ENCODE results near the gene RPAP3. TPM values are rescaled to one million over a fixed set of nuclear protein-coding genes. Genes with fewer than 3 reads are reported as not detected.

RPAP3 gene
- polyA plus RNA-seq, 1 experiment, result 28.2 TPM

GRCh38 chr12:47616440-47616839 is 89.4 kb downstream of the RPAP3 start:
- Histone ChIP-seq H3K9me3 (ENCODE audit: control insufficient read depth, insufficient read depth, low read length) (peaks cover 12% of the 10 kb centered on the region), H3K27ac (ENCODE audit: low read depth, low read length) (no peak overlapping the region), H3K4me3 (ENCODE audit: low read depth, low read length) (no peak overlapping the region), H3K27me3 (ENCODE audit: control insufficient read depth, insufficient read depth, low read length) (no peaks in the 10 kb centered on the region)
- ChIA-PET CTCF (interaction anchor here (1.3 kb wide), 1 partner anchor 70 kb away, joined by 4 read pairs; no protein-coding TSS in a partner anchor), POLR2A (no interaction called here)
- no peak for DNase-seq (ENCODE audit: low read depth, low spot score)
- no peak for TF ChIP-seq CTCF (IDR thresholded peaks at IDR 0.05; ENCODE audit: low read depth, low read length)

GRCh38 chr12:47615711-47616110 is 90.1 kb downstream of the RPAP3 start:
- ChIA-PET POLR2A (no interaction called here), CTCF (interaction anchor here (1.3 kb wide), 1 partner anchor 69 kb away, joined by 4 read pairs; no protein-coding TSS in a partner anchor)
- no peak overlapping the region for H3K27ac ChIP-seq (ENCODE audit: low read depth, low read length)
- no peak for TF ChIP-seq CTCF (IDR thresholded peaks at IDR 0.05; ENCODE audit: low read depth, low read length)
- no peak overlapping the region for H3K4me3 ChIP-seq (ENCODE audit: low read depth, low read length)
- no peak for DNase-seq (ENCODE audit: low read depth, low spot score)
- no peaks in the 10 kb centered on the region for H3K27me3 ChIP-seq (ENCODE audit: control insufficient read depth, insufficient read depth, low read length)
- H3K9me3 ChIP-seq (ENCODE audit: control insufficient read depth, insufficient read depth, low read length), result peaks cover 12% of the 10 kb centered on the region

- TF ChIP-seq CTCF (IDR thresholded peaks at IDR 0.05; ENCODE audit: low read depth, low read length), result no peak
These were observed 91.3 kb downstream of the RPAP3 start for GRCh38 chr12:47614521-47614920.

GRCh38 chr12:47612953-47613352 is 92.9 kb downstream of the RPAP3 start:
- POLR2A ChIA-PET, result no interaction called here

More at GRCh38 chr12:47614521-47614920, 91.3 kb downstream of the RPAP3 start:
- Histone ChIP-seq H3K4me3 (ENCODE audit: low read depth, low read length) (no peak overlapping the region), H3K27ac (ENCODE audit: low read depth, low read length) (no peak overlapping the region), H3K9me3 (ENCODE audit: control insufficient read depth, insufficient read depth, low read length) (peaks cover 12% of the 10 kb centered on the region), H3K27me3 (ENCODE audit: control insufficient read depth, insufficient read depth, low read length) (no peaks in the 10 kb centered on the region)
- CTCF ChIA-PET, result no interaction called here
- POLR2A ChIA-PET, result no interaction called here
- no peak for DNase-seq (ENCODE audit: low read depth, low spot score)

GRCh38 chr12:47611906-47612305 is 93.9 kb downstream of the RPAP3 start:
- ChIA-PET CTCF (interaction anchor here (0.9 kb wide), 1 partner anchor 25 kb away, joined by 3 read pairs; no protein-coding TSS in a partner anchor), POLR2A (no interaction called here)
- Histone ChIP-seq H3K4me3 (ENCODE audit: low read depth, low read length) (no peak overlapping the region), H3K27me3 (ENCODE audit: control insufficient read depth, insufficient read depth, low read length) (no peaks in the 10 kb centered on the region), H3K9me3 (ENCODE audit: control insufficient read depth, insufficient read depth, low read length) (peaks cover 18% of the 10 kb centered on the region), H3K27ac (ENCODE audit: low read depth, low read length) (no peak overlapping the region)
- no peak for DNase-seq (ENCODE audit: low read depth, low spot score)
- no peak for TF ChIP-seq CTCF (IDR thresholded peaks at IDR 0.05; ENCODE audit: low read depth, low read length)

More at GRCh38 chr12:47612953-47613352, 92.9 kb downstream of the RPAP3 start:
- Histone ChIP-seq H3K9me3 (ENCODE audit: control insufficient read depth, insufficient read depth, low read length) (peaks cover 12% of the 10 kb centered on the region), H3K27me3 (ENCODE audit: control insufficient read depth, insufficient read depth, low read length) (no peaks in the 10 kb centered on the region), H3K27ac (ENCODE audit: low read depth, low read length) (no peak overlapping the region), H3K4me3 (ENCODE audit: low read depth, low read length) (no peak overlapping the region)
- TF ChIP-seq CTCF (IDR thresholded peaks at IDR 0.05; ENCODE audit: low read depth, low read length), result no peak
- CTCF ChIA-PET, result no interaction called here
- no peak for DNase-seq (ENCODE audit: low read depth, low spot score)

Other genes starting within 250 kb of the RPAP3 start
- gene ENDOU, start 19.5 kb upstream of the RPAP3 start, polyA plus RNA-seq (2011; rRNA removed), result 0.07 and 0.10 TPM in 2 replicates
- 1.7 and 2.1 TPM in 2 replicates for gene RAPGEF3, start 52.9 kb upstream of the RPAP3 start, polyA plus RNA-seq (2011; rRNA removed)
- 7.8 and 9.0 TPM in 2 replicates for gene SLC48A1, start 67.2 kb upstream of the RPAP3 start, polyA plus RNA-seq (2011; rRNA removed)
- gene HDAC7, start 113.9 kb upstream of the RPAP3 start, polyA plus RNA-seq (2011; rRNA removed), result 17.1 and 22.1 TPM in 2 replicates
- 11.9 and 13.6 TPM in 2 replicates for gene VDR, start 199.0 kb upstream of the RPAP3 start, polyA plus RNA-seq (2011; rRNA removed)

Data from AG04450 (cell line).